NCI-H524 treated with DMSO at 0.1 percent for 48 hours (cell line): ENCODE data around the gene CYGB.
"Not testable (repeated sequence)": the region's sequence is repeated elsewhere in the genome, so short reads cannot be mapped to it uniquely, and the experiment has no call there.

ENCODE experiments used
- DNase-seq: peaks from one replicate; lab custom pipeline; 2025; lab: John Stamatoyannopoulos, UW

The CYGB gene

DNA sequence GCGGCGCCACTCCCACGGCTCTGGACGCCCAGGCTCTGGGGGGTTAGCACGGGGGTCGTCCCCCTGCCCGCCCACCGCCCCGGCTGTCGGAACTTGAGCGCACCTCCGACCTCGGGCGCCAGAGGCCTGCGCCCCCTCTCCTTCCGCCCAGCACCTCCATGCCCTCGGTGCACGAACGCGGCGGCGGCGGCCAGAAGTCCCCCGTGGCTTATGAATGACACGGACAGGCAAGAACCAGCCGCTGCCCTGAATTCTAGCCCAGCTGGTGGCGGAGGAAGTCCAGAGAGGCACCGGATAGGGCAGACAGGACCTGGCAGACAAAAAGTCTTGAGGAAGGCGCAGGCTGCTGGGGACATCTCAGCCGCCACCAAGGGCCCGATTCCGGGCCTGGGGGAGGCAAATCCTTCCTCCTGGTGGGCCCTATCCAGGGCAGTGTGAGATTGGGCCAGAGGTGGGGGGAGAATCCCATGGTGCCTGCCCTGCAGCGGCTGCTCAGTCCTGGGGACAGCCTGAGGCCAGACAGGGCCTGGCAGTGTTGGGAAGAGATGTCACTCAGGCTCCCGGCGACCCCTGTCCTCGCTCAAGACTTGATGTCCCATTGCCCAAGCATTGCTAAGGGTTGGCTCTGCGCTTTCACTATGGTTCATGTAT lies 897 bp upstream of the CYGB start:
- DNase-seq: no peak

DNA sequence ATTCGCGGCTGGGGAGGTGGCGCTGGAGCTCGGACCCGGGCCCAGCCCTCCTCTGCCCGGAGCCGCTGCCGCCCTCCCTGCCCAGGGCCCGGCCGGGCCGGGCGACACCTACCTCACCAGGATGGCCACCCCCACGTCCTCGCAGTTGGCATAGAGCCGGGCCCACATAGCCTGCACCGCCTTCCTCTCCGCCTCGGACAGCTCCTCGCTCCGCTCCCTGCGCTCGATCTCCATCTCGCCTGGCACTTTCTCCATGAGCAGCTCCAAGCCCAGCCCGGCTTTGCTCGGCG lies 276 bp downstream of the CYGB start:
- no peak for DNase-seq

DNA sequence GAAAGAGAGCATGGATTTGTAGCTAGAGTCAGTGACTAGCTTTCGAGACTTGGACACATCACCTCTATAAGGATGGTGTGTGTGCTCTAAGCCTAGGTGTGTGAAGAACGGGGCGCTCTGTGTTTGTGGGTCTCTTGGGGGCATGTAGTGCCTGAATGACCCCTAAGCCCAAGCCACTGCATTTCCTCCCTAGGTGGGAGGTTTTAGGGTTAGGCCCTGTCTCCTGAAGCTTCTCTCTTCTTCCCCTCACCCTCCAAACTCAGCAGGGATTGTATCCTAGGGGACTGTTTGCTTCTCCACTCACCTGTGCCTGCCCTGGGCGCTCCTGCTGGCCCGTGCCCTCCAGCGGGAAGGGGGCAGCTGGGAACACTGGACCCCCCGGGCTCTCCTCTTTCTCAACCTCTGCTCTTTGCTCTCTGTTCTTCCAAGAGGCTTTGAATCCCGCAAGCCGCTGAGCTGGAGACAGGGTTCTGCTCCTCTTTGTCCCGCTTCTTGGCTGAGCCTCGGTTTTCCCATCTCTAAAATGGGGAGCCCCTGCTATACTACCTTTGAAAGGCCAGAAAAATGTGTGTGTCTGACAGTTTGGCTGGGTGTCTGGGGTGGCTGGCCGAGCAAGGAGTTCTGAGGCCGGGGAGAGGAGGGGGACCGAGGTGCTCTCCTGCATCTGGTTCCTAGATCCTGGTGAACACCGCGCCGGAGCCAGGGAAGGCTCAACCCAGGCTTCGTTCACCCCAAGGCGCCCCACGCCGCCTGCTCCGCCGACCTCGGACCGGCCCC lies 810 bp downstream of the CYGB start:
- DNase-seq: no peak

DNA sequence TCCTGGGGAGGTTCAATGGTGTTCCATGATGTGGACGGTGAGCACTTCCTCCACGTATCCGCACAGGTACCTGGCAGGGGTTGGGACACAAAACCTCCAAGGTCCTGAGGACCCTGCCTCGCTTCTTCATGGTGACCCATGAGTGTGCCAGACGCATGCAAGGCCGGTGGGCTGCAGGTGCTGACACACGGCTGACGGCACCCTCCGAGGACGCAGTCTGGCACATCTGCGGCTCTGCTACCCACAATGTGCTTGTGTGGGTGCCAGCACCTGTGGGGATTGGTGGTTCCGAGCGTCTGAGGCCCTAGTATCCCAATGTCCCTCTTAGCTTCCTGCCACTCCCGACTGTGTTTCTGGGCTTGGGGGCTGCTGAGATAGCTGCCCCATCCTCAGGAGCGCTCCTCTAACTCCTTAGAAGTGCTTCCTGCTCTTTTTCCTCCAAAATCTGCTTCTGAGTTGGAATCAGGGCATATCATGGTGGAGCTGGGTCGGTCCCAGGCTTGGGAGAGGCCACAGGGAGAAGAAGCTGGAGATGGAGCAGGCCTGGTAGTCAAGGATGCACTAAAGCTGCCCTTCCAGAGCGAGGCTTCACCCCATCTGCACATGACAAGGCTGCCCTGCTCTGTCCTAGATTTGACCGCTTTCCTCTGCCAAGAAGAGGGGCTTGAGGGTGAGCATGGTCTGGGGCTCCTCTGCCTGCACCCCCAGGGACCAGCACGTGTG lies 1.6 kb downstream of the CYGB start:
- DNase-seq: no peak

DNA sequence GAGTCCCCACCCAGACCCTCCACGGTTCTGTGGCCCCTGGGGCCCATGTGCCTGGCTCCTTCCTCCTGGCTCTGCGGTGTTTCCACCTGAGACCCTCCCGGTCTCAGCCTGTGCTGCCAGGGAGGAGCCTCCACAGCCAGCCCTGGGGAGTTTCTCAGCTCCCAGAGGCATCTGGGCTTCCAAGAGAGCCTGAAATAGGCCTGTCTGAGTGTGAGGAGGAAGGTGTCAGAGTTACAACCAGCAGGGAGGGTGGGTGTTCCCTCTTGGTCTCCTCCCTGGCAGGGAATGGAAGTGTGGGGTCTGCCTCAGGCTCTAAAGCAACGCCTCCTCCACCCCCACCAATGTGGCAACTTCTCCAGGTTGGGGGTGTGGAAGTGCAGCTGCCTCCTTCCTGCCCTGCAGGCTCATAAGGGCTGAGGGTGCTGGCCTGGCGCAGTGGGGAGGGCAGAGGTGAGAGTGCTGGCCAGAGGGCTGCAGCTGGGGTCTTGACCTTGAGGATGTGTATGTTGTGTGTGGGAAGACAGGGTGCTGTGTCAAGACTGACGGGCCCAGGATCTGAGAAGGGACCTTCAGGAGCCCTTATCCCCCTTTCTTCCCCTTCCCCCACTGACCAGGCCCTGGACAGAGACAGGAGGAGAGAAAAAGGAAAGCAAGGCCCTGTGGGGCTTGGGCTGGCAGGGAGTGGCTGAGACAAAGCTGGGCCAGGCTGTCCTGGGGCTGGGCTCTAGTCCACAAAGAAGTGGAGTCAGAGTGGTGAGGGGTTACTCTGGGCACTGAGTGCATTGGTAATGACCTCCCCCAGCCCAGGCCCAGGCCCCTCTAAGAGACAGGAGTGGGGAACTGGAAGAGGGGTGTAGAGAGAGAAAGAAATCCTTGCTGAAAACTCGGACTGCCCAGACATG lies 2.4 kb downstream of the CYGB start:
- DNase-seq: no peak

DNA sequence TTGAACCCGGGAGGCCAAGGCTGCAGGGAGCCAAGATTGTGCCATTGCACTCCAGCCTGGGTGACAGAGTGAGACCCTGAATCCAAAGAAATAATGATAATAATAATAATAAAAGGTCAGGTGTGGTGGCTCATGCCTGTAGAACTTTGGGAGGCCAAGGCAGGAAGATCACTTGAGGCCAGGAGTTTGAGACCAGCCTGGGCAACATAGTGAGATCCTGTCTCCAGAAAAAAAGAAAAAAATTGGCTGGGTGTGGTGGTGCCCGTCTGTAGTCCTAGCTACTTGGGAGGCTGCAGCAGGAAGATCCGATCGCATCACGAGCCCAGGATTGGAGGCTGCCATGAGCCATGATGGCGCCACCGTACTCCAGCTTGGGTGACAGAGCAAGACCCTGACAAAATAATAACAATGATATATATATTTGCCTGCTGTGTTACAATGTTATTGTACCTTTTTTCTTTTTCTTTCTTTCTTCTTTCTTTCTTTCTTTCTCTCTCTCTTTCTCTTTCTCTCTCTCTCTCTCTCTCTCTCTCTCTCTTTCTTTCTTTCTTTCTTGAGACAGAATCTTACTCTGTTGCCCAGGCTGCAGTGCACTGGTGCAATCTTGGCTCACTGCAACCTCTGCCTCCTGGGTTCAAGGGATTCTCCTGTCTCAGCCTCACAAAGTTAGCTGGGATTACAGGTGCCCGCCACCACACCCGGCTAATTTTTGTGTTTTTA lies 3.7 kb downstream of the CYGB start:
- DNase-seq: not testable (repeated sequence)

DNA sequence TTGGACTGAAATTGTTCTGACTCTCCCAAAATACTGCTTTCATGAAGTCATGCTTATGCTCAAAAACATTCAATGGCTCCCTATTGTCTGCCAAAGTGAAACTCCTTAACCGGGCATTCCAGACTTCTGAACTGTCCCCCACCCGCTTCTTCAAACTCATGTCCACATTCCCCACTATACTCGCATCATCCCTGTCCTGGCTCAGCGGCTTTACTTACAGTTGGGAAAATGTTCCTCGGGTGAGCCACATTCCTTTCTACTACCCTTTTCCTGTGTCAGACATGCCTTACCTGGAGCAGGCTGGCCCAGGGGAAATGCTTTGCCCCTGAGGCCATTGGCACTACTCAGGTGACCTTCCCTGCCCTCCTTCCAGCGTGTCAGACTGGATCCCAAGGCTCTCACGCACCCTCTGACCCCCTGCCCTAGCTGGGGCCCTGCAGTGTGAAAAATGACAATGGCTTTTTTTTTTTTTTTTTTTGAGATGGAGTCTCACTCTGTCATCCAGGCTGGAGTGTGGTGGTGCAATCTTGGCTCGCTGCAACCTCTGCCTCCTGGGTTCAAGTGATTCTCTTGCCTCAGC lies 5.3 kb downstream of the CYGB start:
- DNase-seq: no peak

DNA sequence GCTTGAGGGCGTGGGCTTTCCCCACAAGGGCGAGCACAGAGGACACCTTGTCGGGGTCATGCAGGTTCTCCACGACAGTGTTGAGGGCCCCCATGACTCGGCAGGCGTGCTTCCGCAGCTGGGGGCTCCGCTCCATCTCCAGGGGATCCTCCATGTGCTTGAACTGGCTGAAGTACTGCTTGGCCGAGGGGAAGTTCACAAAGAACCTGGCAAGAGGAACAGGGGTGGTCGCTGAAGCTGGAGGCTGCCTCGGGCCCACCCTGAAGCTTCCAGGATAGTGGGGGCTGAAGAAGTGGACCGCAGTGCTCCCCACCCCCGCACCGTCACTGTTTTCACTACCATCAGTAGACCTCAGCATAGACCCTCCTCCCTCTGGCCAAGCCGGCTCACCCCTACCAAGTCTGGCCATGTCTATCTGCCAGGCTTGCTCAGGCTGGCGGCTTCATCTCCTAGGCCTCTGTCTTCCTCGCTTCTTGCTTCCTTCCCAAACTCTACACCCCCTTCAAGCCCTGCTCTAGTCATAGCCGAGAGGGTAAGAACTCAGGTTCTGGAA lies 5.9 kb downstream of the CYGB start:
- no peak for DNase-seq

DNA sequence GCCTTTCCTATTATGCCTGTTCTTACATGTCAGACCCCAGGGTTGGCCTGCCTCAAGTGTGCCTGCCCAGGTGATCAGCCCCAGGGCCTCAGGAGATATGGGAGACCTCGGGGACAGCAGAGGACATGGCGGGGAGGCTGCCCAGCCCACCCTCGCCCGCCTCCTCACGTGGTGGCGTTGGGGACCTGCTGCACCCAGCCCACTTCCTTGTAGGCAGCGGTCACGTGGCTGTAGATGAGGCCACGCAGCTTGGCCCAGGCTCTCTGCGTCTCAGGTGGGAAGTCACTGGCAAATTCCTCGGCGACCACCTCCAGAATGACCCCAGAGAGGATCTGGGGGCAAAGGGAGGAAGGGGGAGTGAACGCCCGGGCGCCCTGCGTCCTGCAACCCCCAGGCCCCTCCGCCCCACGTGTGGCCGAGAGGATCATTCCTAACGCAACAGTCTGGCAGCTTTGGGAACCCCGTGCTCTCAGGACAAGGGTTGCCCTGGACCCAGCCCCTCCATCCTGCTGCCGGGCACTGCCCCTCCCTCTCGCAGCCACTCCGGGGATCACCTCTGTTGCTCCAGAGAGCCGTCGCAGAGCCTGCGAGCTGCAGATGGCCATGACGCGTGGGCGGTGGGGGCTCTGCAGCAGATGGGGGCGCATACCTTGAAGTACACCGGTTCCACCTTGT lies 6.6 kb downstream of the CYGB start:
- no peak for DNase-seq

DNA sequence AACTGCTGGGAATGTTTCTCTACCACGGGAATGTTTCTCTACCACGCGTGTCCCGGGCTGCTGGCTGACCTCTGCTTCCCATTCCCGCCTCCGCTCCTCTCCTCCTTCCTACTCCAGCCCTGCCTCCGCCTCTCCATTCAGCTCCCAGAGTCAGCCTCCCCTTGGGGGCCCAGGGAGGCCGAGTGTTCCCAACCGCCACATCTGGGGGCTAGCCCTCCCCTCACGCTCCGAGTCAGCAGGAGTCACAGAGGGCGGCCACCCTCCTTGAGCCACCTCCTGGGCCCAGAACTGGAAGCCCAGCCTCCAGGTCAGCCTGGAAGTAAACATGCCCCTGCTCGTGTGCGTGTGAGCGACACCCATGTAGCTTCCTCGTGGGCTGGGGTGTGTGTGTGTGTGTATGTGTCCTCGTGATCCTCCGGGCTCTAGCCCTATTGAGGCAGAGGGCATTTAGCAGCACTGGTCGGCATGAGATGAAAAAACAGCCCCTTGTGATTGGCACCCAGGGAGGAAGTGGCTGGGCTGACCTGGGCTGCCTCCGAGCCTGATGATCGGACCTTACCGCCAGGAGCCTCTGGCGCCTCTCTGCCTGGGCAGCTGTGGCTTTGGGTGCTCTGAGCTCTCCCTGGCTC lies 7.3 kb downstream of the CYGB start:
- DNase-seq: no peak

DNA sequence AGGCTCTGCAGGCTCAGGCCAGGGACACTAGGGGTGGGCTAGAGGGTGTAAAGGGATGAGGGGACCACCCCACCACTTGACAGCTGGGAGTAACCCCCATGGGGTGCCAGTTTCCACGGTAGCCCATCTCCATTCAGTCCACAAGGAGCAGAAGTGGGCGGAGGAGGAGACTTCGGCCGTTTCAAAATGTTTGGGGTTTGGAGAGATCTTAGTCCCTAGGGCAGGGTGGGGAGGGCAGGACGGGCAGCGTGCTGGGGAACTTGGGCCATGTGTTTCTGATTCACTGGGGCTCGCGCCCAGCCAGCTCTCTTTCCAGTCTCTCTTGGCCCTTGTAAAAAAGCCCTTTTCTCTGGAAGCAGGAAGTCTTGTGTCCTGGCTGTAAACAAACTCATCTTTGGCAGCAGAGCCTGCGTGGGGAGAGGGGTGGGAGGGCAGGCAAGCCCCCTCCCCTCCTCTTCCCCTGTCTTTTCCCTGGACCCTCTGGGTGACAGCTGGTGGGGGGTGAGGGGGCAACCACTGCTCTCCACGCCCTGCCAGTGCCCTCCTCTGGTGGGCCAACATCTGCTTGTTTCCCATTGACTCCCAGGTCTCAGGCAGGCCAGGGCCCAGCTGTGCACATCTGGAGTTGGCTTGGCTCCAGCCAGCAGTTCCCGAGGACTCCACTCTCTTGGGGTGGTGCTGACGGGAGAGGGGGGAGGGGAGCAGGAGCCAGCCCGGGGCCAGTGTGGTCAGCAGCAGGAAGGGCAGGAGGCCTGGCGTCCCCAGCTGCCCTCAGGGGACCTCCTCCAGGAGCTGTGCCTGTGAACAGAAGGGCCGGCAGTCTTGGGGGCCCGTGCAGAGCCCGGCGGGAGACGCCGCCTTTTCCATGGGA lies 8.1 kb downstream of the CYGB start:
- no peak for DNase-seq

DNA sequence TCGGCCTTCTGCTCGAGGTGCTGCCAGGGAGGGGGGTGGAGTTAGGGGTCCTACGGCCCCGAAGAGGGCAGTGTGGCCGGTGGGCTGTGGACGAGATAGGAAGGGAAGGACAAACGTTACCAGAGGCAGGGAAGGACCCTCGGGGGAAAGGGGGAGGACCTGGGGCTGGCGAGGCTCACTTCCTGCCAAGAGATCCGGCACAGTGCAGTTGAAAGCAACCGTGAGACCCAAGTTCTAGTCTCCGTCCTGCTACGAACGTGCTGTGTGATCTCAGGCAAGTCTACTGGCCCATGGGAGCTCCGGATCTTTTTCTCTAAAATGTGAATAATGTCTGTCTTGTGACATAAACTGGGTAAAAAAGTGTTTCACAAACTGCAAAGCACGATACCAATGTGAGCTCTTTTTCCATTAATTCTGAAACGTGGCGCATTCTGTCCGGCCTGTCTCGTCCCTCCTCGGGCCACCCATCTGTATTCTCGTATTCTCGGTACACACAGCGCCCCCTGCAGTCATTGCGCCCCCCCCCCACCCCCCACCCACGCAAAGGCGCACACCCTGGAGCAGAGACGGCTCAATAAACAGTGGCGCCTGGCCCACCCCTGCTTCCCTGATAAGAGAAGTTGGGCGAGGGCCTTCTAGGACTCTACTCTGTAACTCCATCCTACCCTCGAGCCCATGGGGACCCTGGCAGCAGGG lies 8.8 kb downstream of the CYGB start:
- DNase-seq: no peak

DNA sequence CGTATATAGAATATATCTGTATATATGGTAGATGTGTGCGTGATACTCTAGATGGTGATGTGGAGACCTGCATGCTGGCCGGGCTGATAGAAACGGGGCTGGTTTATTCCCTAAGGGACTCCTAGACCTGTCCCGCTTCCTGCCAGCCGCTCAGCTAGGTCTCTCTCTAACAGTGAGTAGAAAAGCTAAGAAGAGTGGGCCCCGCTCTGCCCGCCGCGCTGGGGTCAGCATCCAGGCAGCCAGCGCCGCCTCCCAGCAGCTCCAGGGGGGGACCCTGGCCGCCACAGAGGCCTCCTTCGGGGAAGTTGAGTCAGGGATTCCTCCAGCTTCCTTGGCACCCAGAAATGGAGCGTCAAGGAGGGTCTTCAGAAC lies 9.4 kb downstream of the CYGB start:
- no peak for DNase-seq

DNA sequence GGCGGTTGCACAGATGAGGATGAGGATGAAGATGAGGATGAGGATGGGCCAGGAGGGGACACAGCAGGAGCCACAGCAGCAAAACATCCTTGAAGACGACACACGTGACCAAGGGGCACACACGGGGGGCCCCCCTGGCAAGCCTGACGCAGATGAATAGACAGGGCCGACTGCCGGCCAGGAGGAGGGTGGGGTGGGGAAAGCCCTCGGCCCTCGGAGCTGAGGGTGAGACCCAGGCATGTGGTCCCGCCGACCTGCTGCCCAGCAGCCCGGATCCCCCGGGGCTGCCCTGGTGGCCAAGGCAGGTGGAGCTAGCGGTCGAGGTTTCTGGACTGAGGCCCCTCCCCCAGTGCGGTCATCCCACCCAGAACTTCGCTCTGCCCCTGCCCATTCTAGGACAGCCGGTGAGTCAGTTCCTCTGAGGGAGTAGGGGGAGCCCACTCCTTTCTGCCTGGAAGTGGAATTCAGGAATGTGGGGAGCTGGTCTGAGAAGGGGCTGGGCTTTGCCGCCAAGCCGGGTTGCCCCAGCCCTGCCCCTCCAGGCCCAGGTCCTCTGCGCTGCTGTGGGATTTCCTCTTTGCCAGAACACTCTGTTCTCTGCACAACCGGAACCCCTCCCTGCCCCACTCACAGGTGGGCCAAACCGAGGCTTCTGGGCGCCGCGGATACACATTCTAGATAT lies 9.9 kb downstream of the CYGB start:
- no peak for DNase-seq

DNA sequence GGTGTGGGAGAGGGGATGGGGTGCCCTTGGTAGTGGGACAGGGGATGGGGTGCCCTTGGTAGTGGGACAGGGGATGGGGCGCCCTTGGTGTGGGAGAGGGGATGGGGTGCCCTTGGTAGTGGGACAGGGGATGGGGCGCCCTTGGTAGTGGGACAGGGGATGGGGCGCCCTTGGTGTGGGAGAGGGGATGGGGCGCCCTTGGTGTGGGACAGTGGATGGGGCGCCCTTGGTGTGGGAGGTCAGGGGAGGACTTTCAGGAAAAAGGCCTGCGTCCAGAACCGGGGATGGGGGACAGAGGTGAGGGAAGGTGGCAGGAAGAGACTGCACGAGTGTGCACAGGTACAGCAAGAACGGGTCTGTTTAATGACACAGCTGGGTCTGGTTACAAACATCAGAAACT lies 10.5 kb downstream of the CYGB start:
- DNase-seq: not testable (repeated sequence)

DNA sequence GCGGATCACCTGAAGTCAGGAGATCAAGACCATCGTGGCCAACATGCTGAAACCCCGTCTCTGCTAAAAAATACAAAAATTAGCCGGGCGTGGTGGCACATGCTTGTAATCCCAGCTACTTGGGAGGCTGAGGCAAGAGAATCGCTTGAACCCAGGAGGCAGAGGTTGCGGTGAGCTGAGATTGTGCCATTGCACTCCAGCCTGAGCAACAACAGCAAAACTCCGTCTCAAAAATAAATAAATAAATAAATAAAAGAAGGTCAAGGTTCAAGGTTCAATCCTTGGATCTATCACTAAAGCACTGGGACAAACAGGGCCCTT lies 12.0 kb downstream of the CYGB start:
- DNase-seq: not testable (repeated sequence)

DNA sequence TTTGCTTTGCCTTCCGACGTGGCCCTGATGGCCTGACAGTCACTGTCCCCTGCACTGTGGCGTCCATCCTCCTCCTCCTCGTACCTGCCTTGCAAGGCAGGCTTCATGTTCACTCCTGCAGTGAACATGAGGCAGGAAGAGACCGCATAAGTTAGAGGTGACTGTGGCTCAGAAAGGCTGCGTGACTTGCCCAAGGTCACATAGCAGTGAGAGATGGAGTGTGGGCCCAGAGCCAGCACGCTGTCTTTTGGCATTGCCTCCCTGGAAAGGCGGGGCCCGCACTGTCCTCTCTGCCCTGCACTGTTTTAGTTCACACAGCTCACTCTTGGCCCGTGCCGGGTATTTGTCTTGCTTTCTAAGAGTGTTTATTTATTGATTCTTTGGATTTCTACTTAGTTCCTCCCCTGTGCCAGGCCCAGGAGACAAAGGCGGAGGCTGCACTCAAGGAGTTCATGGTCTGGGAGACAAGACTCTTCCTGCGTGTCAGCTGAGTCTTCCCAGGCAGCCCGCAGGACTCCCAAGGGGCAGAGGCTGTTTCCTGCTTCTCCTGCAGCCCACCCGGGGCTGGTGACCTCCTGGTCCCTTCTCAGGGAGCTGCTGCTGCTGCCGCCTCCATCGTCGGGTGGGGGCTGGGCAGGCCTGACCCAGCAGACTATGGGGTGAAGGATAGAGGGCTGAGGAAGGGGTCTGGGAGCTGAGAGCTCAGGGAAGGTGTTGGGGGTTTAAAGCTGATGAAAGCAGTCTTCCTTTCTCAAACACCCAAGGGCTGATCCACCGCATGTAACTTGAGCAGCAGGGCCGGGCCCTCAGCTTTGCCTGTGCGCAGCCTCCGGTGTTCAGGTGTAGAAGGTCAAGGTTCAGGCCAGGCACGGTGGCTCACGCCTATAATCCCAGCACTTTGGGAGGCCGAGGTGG lies 12.7 kb downstream of the CYGB start:
- DNase-seq: no peak
